ENCODE results near the gene MT1F. TPM values are rescaled to one million over a fixed set of nuclear protein-coding genes. Genes with fewer than 3 reads are reported as not detected.

MT1F gene
- polyA plus RNA-seq, 1 donor from 2014 or later = 1.8 TPM

- no peak within 1 kb of the TSS for H3K27ac ChIP-seq (ENCODE audit: low read length)
- no peak within 1 kb of the TSS for H2AFZ ChIP-seq (ENCODE audit: low read depth, low read length)
- H3K9ac ChIP-seq (ENCODE audit: low read length) = no peak within 1 kb of the TSS
Observed at GRCh38 chr16:56637814-56638750, 19.7 kb upstream of the MT1F start, which contains the start of gene MT1A. MT1A (plus strand) TSS chr16:56638666; CDS start chr16:56638739, 73 bp downstream.

GRCh38 chr16:56639045-56639444 lies 18.7 kb upstream of the MT1F start:
- no peaks in the 10 kb centered on the region for H3K79me2 ChIP-seq (replicated peaks; ENCODE audit: insufficient read depth, low read length)
- H4K20me1 ChIP-seq (ENCODE audit: insufficient read depth) = no peaks in the 10 kb centered on the region
- TF ChIP-seq CTCF (IDR thresholded peaks at IDR 0.05; ENCODE audit: poor library complexity, severe bottlenecking) (no peak), MXI1 (conservative IDR thresholded peaks at IDR 0.05; ENCODE audit: poor library complexity, severe bottlenecking) (no peak), TAF1 (IDR thresholded peaks at IDR 0.05; ENCODE audit: low read depth) (no peak), REST (IDR thresholded peaks at IDR 0.05; ENCODE audit: borderline replicate concordance) (no peak), SMC3 (conservative IDR thresholded peaks at IDR 0.05; ENCODE audit: poor library complexity) (no peak), EZH2 (IDR thresholded peaks at IDR 0.05; ENCODE audit: borderline replicate concordance, insufficient read depth, low read length, poor library complexity, severe bottlenecking) (no peak), EP300 (conservative IDR thresholded peaks at IDR 0.05; ENCODE audit: poor library complexity, severe bottlenecking) (no peak), POLR2AphosphoS5 (IDR thresholded peaks at IDR 0.05) (no peak), RAD21 (conservative IDR thresholded peaks at IDR 0.05) (no peak)
- H2AFZ ChIP-seq (ENCODE audit: low read depth, low read length) = no peak overlapping the region
- H3K9ac ChIP-seq (ENCODE audit: low read length) = no peak overlapping the region
- H3K4me2 ChIP-seq (ENCODE audit: low read length) = no peak overlapping the region
- H3K9me3 ChIP-seq (ENCODE audit: low read length) = no peaks in the 10 kb centered on the region
- no peaks in the 10 kb centered on the region for H3F3A ChIP-seq (ENCODE audit: insufficient read depth, low read length, poor library complexity, severe bottlenecking)
- no peaks in the 10 kb centered on the region for H3K9me2 ChIP-seq (ENCODE audit: insufficient read depth, low read length)
- no peak overlapping the region for H3K27ac ChIP-seq (ENCODE audit: low read length)
- peaks cover 100% of the 10 kb centered on the region for H3K27me3 ChIP-seq (ENCODE audit: insufficient read depth, low read depth, low read length)
- no peak overlapping the region for H3K4me3 ChIP-seq (ENCODE audit: low read length)
- H3K36me3 ChIP-seq (ENCODE audit: insufficient read depth, low read length) = no peaks in the 10 kb centered on the region

More at GRCh38 chr16:56637814-56638750, 19.7 kb upstream of the MT1F start, which contains the start of gene MT1A:
- H3K9me2 ChIP-seq (ENCODE audit: insufficient read depth, low read length) = no peaks in the 10 kb centered on the region
- H3K27me3 ChIP-seq (ENCODE audit: insufficient read depth, low read depth, low read length) = peaks cover 100% of the 10 kb centered on the region
- H3K4me3 ChIP-seq (ENCODE audit: low read length) = peak within 1 kb of the TSS; percentile 58
- H3K4me2 ChIP-seq (ENCODE audit: low read length) = no peak within 1 kb of the TSS
- TF ChIP-seq EZH2 (IDR thresholded peaks at IDR 0.05; ENCODE audit: borderline replicate concordance, insufficient read depth, low read length, poor library complexity, severe bottlenecking) = peak; percentile 37
- no peak for TF ChIP-seq MXI1 (conservative IDR thresholded peaks at IDR 0.05; ENCODE audit: poor library complexity, severe bottlenecking)
- no peaks in the 10 kb centered on the region for H3F3A ChIP-seq (ENCODE audit: insufficient read depth, low read length, poor library complexity, severe bottlenecking)
- H3K36me3 ChIP-seq (ENCODE audit: insufficient read depth, low read length) = no peaks in the 10 kb centered on the region
- no peaks in the 10 kb centered on the region for H3K9me3 ChIP-seq (ENCODE audit: low read length)
- H3K79me2 ChIP-seq (replicated peaks; ENCODE audit: insufficient read depth, low read length) = no peaks in the 10 kb centered on the region
- H4K20me1 ChIP-seq (ENCODE audit: insufficient read depth) = no peaks in the 10 kb centered on the region

All from neural cell (in vitro differentiated cells).